Mammary epithelial cell (primary cell): ENCODE measurements around the gene BNC2.

ENCODE experiments used
- CTCF ChIP-seq, 2 donors: IDR thresholded peaks in 1 of 2; conservative IDR thresholded peaks in 1 of 2; 2 replicates each; pipeline ENCODE4 v1.5.1; 2011 to 2012; ENCODE audit warnings: inconsistent platforms in 2 of 2, low read length in 2 of 2, mild to moderate bottlenecking in 2 of 2, control low read depth in 1 of 2, low read depth in 1 of 2; ENCODE audit not compliant: insufficient read depth in 1 of 2; ENCODE audit errors: extremely low read depth in 1 of 2
- EZH2 ChIP-seq: IDR thresholded peaks from 2 replicates; pipeline ENCODE4 v1.6.1; 2012; ENCODE audit warnings: low read length, inconsistent platforms, borderline replicate concordance

GRCh38 chr9:16514131-16514530, 356.3 kb downstream of the BNC2 start:
- TF ChIP-seq CTCF (conservative IDR thresholded peaks at IDR 0.05 in 1 of 2, IDR thresholded peaks at IDR 0.05 in 1 of 2; ENCODE audit: extremely low read depth in 1 of 2, insufficient read depth in 1 of 2, low read depth in 1 of 2, low read length in 2 of 2) (no peak), EZH2 (no peak)
